Transverse colon (tissue), 4 donors: ENCODE measurements around the gene FCHSD1.

Source experiments
- CTCF ChIP-seq, 5 experiments: fragments of 200-600 bp in 3 of 5; fragments of 450-650 bp in 2 of 5; sonication (generic) in 3 of 5; IDR thresholded peaks; 1 replicate in 2 of 5; 2 replicates in 3 of 5; pipeline ENCODE4 v1.5.1; 2016 to 2017; ENCODE audit warnings: antibody characterized with exemption in 5 of 5, inconsistent platforms in 3 of 5, mild to moderate bottlenecking in 2 of 5, moderate library complexity in 1 of 5
- EP300 ChIP-seq: sonication (generic); formaldehyde crosslinking; IDR thresholded peaks from one replicate; pipeline ENCODE4 v1.6.1; 2017; ENCODE audit warnings: antibody characterized with exemption, low read depth
- POLR2A ChIP-seq: fragments of 450-650 bp; IDR thresholded peaks from one replicate; pipeline ENCODE4 v1.6.1; 2016; ENCODE audit warnings: antibody characterized with exemption, mild to moderate bottlenecking, moderate library complexity
- POLR2AphosphoS5 ChIP-seq, 3 donors: sonication (generic); formaldehyde crosslinking; IDR thresholded peaks; one replicate each; pipeline ENCODE4 v1.6.1; 2016; ENCODE audit warnings: antibody characterized with exemption in 3 of 3

- TF ChIP-seq CTCF (IDR thresholded peaks at IDR 0.05) (no peak), EP300 (no peak), POLR2A (no peak), POLR2AphosphoS5 (IDR thresholded peaks at IDR 0.05) (no peak)
Observed at GRCh38 chr5:141602606-141603005, 48.6 kb downstream of the FCHSD1 start.
